ENCODE data around the gene AKR1C8. TPM values are rescaled to one million over a fixed set of nuclear protein-coding genes. Genes with fewer than 3 reads are reported as not detected.

Gene AKR1C8
- total and polyA plus RNA-seq, 2 donors (not counting 3 experiments of a cell fraction or from before 2014, with no cell fraction given) = not detected

DNA sequence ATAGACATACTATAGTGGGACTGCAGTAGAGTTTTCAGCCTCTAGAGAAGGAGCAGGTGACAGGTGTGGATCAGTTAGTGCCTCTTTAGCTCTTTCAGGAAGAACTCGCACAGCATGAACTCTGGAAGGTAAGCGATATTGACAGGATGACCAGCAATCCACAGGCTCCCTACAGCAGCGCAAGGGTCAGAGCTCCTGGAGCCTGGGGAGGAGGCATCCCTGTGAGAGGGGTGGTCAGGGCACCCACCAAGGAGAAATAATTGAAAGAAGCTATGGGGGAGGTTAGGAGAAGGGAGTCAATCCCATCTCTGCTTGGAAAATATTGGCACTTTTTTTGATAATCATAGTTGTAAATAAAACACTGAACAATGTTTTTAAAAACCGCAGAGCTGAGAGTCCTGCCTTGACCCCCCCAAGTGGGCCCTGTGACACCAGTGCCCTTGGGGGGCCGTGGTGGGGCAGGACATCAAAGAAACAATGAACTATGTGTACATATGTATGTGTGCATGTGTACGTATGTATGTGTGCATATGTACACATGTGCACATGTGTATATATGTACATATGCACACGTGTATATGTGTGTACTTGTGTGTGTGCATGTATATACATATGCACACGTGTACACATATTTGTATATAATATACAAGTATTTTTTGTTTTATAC is 77.0 kb downstream of the AKR1C8 start:
- FAIRE-seq (no peak), DNase-seq (ENCODE audit: low read depth, low spot score) (no peak)
- Histone ChIP-seq H3K4me1 (ENCODE audit: control insufficient read depth, extremely low read depth, insufficient read depth, low read length) (no peaks in the 10 kb centered on the region), H3K27me3 (ENCODE audit: control insufficient read depth in 2 of 2, insufficient read depth in 2 of 2, low read length in 2 of 2) (no peaks in the 10 kb centered on the region), H3K36me3 (ENCODE audit: control insufficient read depth in 2 of 2, extremely low read depth in 1 of 2, insufficient read depth in 2 of 2, low read length in 2 of 2) (peaks cover 0 to 2% of the 10 kb centered on the region in 2 experiments), H3K4me2 (ENCODE audit: insufficient read depth, low read length) (no peak overlapping the region), H3K27ac (ENCODE audit: insufficient read depth, low read depth, low read length) (no peak overlapping the region), H2AFZ (ENCODE audit: low read depth, low read length) (no peak overlapping the region), H4K20me1 (replicated peaks; ENCODE audit: control insufficient read depth, extremely low read depth, insufficient read depth, low read length) (no peaks in the 10 kb centered on the region), H3K9me1 (replicated peaks; ENCODE audit: control insufficient read depth, extremely low read depth, insufficient read depth, low read length) (no peaks in the 10 kb centered on the region), H3K9me3 (replicated peaks; ENCODE audit: control insufficient read depth, insufficient read depth, low read length) (no peaks in the 10 kb centered on the region), H3K4me3 (replicated peaks in 1 of 3; ENCODE audit: insufficient read depth in 1 of 3, low read depth in 1 of 3, low read length in 3 of 3) (no peak overlapping the region), H3K79me2 (ENCODE audit: control insufficient read depth, insufficient read depth, low read length) (no peaks in the 10 kb centered on the region), H3K9ac (replicated peaks; ENCODE audit: extremely low read depth, insufficient read depth, low read length) (no peak overlapping the region)
- intact Hi-C loops (cut with micrococcal nuclease) = no loop called here
- dilution Hi-C loops (cut with MboI; ENCODE audit: extremely low pct_ligation_motif_present, low sequenced_read_pairs) = no loop called here
- no TSS peak for BruUV-seq (replicated peaks)
- ChIA-PET CTCF (no interaction called here), POLR2A (no interaction called here)
- TF ChIP-seq FOS (IDR thresholded peaks at IDR 0.05; ENCODE audit: borderline replicate concordance, insufficient read depth, low read length) (no peak), JUN (IDR thresholded peaks at IDR 0.05; ENCODE audit: borderline replicate concordance, insufficient read depth, insufficient read length, low read depth) (no peak), GATA2 (IDR thresholded peaks at IDR 0.05; ENCODE audit: insufficient read depth, insufficient read length, low read depth, low read length) (no peak), POLR2AphosphoS5 (IDR thresholded peaks at IDR 0.05; ENCODE audit: insufficient read depth, low read depth, low read length) (no peak), EZH2 (IDR thresholded peaks at IDR 0.05; ENCODE audit: borderline replicate concordance, low read depth, low read length, severe bottlenecking) (no peak), POLR2A (IDR thresholded peaks at IDR 0.05; ENCODE audit: low read depth, low read length) (no peak), MYC (IDR thresholded peaks at IDR 0.05; ENCODE audit: low read depth, low read length) (no peak)
- TF ChIP-seq, protein P1, sequence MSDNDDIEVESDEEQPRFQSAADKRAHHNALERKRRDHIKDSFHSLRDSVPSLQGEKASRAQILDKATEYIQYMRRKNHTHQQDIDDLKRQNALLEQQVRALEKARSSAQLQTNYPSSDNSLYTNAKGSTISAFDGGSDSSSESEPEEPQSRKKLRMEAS (IDR thresholded peaks at IDR 0.05; ENCODE audit: insufficient read depth, insufficient read length) = no peak
- TF ChIP-seq, protein P2, sequence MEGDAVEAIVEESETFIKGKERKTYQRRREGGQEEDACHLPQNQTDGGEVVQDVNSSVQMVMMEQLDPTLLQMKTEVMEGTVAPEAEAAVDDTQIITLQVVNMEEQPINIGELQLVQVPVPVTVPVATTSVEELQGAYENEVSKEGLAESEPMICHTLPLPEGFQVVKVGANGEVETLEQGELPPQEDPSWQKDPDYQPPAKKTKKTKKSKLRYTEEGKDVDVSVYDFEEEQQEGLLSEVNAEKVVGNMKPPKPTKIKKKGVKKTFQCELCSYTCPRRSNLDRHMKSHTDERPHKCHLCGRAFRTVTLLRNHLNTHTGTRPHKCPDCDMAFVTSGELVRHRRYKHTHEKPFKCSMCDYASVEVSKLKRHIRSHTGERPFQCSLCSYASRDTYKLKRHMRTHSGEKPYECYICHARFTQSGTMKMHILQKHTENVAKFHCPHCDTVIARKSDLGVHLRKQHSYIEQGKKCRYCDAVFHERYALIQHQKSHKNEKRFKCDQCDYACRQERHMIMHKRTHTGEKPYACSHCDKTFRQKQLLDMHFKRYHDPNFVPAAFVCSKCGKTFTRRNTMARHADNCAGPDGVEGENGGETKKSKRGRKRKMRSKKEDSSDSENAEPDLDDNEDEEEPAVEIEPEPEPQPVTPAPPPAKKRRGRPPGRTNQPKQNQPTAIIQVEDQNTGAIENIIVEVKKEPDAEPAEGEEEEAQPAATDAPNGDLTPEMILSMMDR (IDR thresholded peaks at IDR 0.05; ENCODE audit: extremely low read depth in 1 of 2, insufficient read depth in 1 of 2, low read depth in 1 of 2, low read length in 2 of 2) = no peak
